K562 (cell line): ENCODE results near the gene NMNAT2. TPM values are rescaled to one million over a fixed set of nuclear protein-coding genes. Genes with fewer than 3 reads are reported as not detected.

Source experiments
- ATAC-seq: fragments of 200-7000 bp; cut with Tn5 transposase; 3 replicates; pipeline ENCODE4 v1.9.1; 2020; ENCODE audit warnings: moderate library complexity
- BruUV-seq: library from RNA; stranded (reverse); fragments of 400-500 nt; replicated peaks from 2 replicates; lab custom pipeline; 2021; lab: Mats Ljungman, UMichigan
- CTCF ChIA-PET: fragments of 300-600 bp; formaldehyde crosslinking; extraction: SDS; loops from one replicate; lab custom pipeline; 2021; ENCODE audit warnings: low intra/inter-chr PET ratio; lab: Yijun Ruan, JAX
- POLR2A ChIA-PET: fragments of 300-600, 350-650 bp; sonication (Branson Sonifier 250); formaldehyde crosslinking; extraction: SDS; loops from one replicate; lab custom pipeline; 2021; ENCODE audit warnings: antibody characterized with exemption, inconsistent platforms; lab: Yijun Ruan, JAX
- DNase-seq, 4 experiments: peaks; one replicate each; pipeline versions ENCODE4 v3.0.0 to v3.0.0-alpha.2; 2011 to 2018; ENCODE audit warnings: low spot score in 3 of 4, mixed read lengths in 3 of 4; ENCODE audit errors: extremely low read depth in 1 of 4
- FAIRE-seq: peaks from 2 replicates; lab custom pipeline; 2011; peaks lifted over from hg19 to GRCh38; lab: Jason Lieb, UNC
- H2AFZ ChIP-seq: 2 replicates; pipeline ENCODE4 v1.6.0; 2011; ENCODE audit warnings: low read depth, low read length, control low read depth, inconsistent platforms
- H3K27ac ChIP-seq: fragments of 200-600 bp; 3 replicates; pipeline ENCODE4 v1.8.0; 2011; ENCODE audit warnings: low read depth, mild to moderate bottlenecking, control low read depth, inconsistent platforms, low read length, moderate library complexity, mixed read lengths; ENCODE audit errors: extremely low read depth
- H3K27me3 ChIP-seq, 2 experiments: fragments of 300-600 bp in 1 of 2; 2 replicates in 1 of 2; 3 replicates in 1 of 2; pipeline versions ENCODE4 v1.6.0 to v1.8.0; 2011; ENCODE audit warnings: inconsistent platforms in 2 of 2, low read length in 2 of 2, mild to moderate bottlenecking in 1 of 2, mixed read lengths in 1 of 2, moderate library complexity in 1 of 2; ENCODE audit not compliant: control insufficient read depth in 2 of 2, insufficient read depth in 2 of 2
- H3K36me3 ChIP-seq: fragments of 300-600 bp; 3 replicates; pipeline ENCODE4 v1.8.0; 2011; ENCODE audit warnings: mild to moderate bottlenecking, low read length, inconsistent platforms; ENCODE audit not compliant: control insufficient read depth, insufficient read depth
- H3K4me1 ChIP-seq, 2 experiments: fragments of 200-600 bp in 1 of 2; replicated peaks in 1 of 2; 2 replicates in 1 of 2; 3 replicates in 1 of 2; pipeline versions ENCODE4 v1.5.1 to v1.8.0; 2011; ENCODE audit warnings: inconsistent platforms in 2 of 2, low read length in 2 of 2, mild to moderate bottlenecking in 1 of 2, mixed read lengths in 1 of 2, moderate library complexity in 1 of 2; ENCODE audit not compliant: control insufficient read depth in 2 of 2, insufficient read depth in 2 of 2
- H3K4me2 ChIP-seq: 2 replicates; pipeline ENCODE4 v1.6.1; 2011; ENCODE audit warnings: low read length, control low read depth, inconsistent platforms, mixed read lengths; ENCODE audit not compliant: insufficient read depth
- H3K4me3 ChIP-seq: fragments of 200-600 bp; sonication (generic), shearing (Covaris generic); 2 replicates; pipeline ENCODE4 v1.5.1; 2016; ENCODE audit warnings: control low read depth, inconsistent platforms
- H3K79me2 ChIP-seq: fragments of 200-600 bp; 3 replicates; pipeline ENCODE4 v1.8.0; 2011; ENCODE audit warnings: low read length, inconsistent platforms; ENCODE audit not compliant: control insufficient read depth, insufficient read depth
- H3K9ac ChIP-seq, 2 experiments: 2 replicates each; pipeline versions ENCODE4 v1.6.0 to v1.6.1; 2011; ENCODE audit warnings: low read depth in 2 of 2, low read length in 2 of 2, control low read depth in 1 of 2, inconsistent platforms in 1 of 2, mild to moderate bottlenecking in 1 of 2, mixed read lengths in 1 of 2; ENCODE audit not compliant: insufficient read depth in 1 of 2
- H3K9me1 ChIP-seq: one replicate; pipeline ENCODE4 v1.6.0; 2011; ENCODE audit warnings: inconsistent platforms, mild to moderate bottlenecking, low read length, moderate library complexity; ENCODE audit not compliant: control insufficient read depth, insufficient read depth
- H3K9me3 ChIP-seq: replicated peaks from 2 replicates; pipeline ENCODE4 v1.5.1; 2011; ENCODE audit warnings: low read depth, low read length, inconsistent platforms; ENCODE audit not compliant: control insufficient read depth, insufficient read depth
- H4K20me1 ChIP-seq: replicated peaks from 2 replicates; pipeline ENCODE4 v1.6.1; 2011; ENCODE audit warnings: low read length, inconsistent platforms, mixed read lengths; ENCODE audit not compliant: control insufficient read depth, insufficient read depth
- BCOR ChIP-seq: fragments of 450-650 bp; IDR thresholded peaks from 2 replicates; pipeline ENCODE4 v1.6.1; 2016
- CAMTA2 ChIP-seq: fragments of 250-450 bp; sonication (Bioruptor Pico); conservative IDR thresholded peaks from 2 replicates; pipeline ENCODE4 v1.5.1; 2022
- CREM ChIP-seq: IDR thresholded peaks from 2 replicates; pipeline ENCODE4 v1.6.1; 2014; ENCODE audit warnings: antibody characterized with exemption, low read depth
- KLF13 ChIP-seq: fragments of 450-650 bp; IDR thresholded peaks from 2 replicates; pipeline ENCODE4 v1.6.1; 2016; ENCODE audit warnings: missing genetic modification characterization, low read depth, mild to moderate bottlenecking, missing compliant biosample characterization, moderate library complexity, borderline replicate concordance
- MCM2 ChIP-seq: fragments of 450-650 bp; IDR thresholded peaks from 2 replicates; pipeline ENCODE4 v1.6.1; 2017; ENCODE audit warnings: low read depth, mild to moderate bottlenecking
- MCM5 ChIP-seq: fragments of 450-650 bp; IDR thresholded peaks from 2 replicates; pipeline ENCODE4 v1.6.1; 2016; ENCODE audit warnings: low read depth
- MXI1 ChIP-seq: IDR thresholded peaks from 2 replicates; pipeline ENCODE4 v1.6.1; 2011; ENCODE audit warnings: low read depth, mild to moderate bottlenecking, improper control_type of control experiment, low read length
- SMARCC2 ChIP-seq: fragments of 450-650 bp; IDR thresholded peaks from 2 replicates; pipeline ENCODE4 v1.6.1; 2017; ENCODE audit warnings: antibody characterized with exemption, moderate library complexity, mild to moderate bottlenecking, low read depth
- TEAD2 ChIP-seq: fragments of 450-650 bp; IDR thresholded peaks from 2 replicates; pipeline ENCODE4 v1.6.1; 2016; ENCODE audit warnings: missing genetic modification characterization, control low read depth, missing compliant biosample characterization
- TFAM ChIP-seq: fragments of 250-450 bp; sonication (Bioruptor Pico); conservative IDR thresholded peaks from 2 replicates; pipeline ENCODE4 v1.5.0; 2021; ENCODE audit warnings: mild to moderate bottlenecking, moderate library complexity
- ZBTB8A ChIP-seq: fragments of 450-650 bp; IDR thresholded peaks from 2 replicates; pipeline ENCODE4 v1.6.1; 2018; ENCODE audit warnings: mild to moderate bottlenecking, moderate library complexity; ENCODE audit not compliant: partially characterized antibody
- WGBS: fragments of 100-300 bp; shearing (Covaris generic); methylation state at CpG from one replicate; pipeline ENCODE4 v1.1.6; 2016; ENCODE audit warnings: low coverage, mixed read lengths; ENCODE audit not compliant: insufficient coverage; ENCODE audit errors: missing lambda C conversion rate; 5-methylcytosine and 5-hydroxymethylcytosine counted together
- in situ Hi-C: fragments of 300-500 bp; cut with MboI; formaldehyde crosslinking; loops from 4 replicates; pipeline ENCODE4 v1.15.0; 2018; ENCODE audit warnings: inconsistent platforms, mixed read lengths
- intact Hi-C: fragments of 100-400 bp; cut with micrococcal nuclease; formaldehyde crosslinking; loops from 2 replicates; pipeline ENCODE4 v1.14.2; 2022
- polyA plus RNA-seq, 8 experiments: library from polyadenylated mRNA; depleted of rRNA in 4 of 8; stranded (reverse) in 5 of 8; unstranded in 3 of 8; fragments of >200 nt; fragmentation: Nextera tagmentation in 2 of 8; fragmentation: Illumina TruSeq in 1 of 8; extraction: Ambion mirVana in 2 of 8; extraction: Trizol in 1 of 8; gene quantifications; 2 replicates each; pipeline versions ENCODE4 v1.2.1 to v1.2.3, GENCODE V29; 2011 to 2014; ENCODE audit warnings: inconsistent platforms in 1 of 8, missing spikeins in 1 of 8
- total RNA-seq, 7 experiments: library from RNA; depleted of rRNA in 6 of 7; stranded (reverse); fragments of >200 nt in 6 of 7; fragmentation: Illumina TruSeq in 2 of 7; extraction: Trizol in 2 of 7; gene quantifications; 2 replicates each; pipeline versions ENCODE4 v1.2.1 to v1.2.3, GENCODE V29; 2011 to 2021; ENCODE audit warnings: low replicate concordance in 1 of 7
- TF ChIP-seq, protein P1 (sequence below): fragments of 250-450 bp; sonication (Bioruptor Pico); IDR thresholded peaks from 2 replicates; pipeline ENCODE4 v1.8.0; 2021; ENCODE audit warnings: mild to moderate bottlenecking, moderate library complexity
- TF ChIP-seq, protein P2 (sequence below): fragments of 250-450 bp; sonication (Bioruptor Pico); IDR thresholded peaks from 2 replicates; pipeline ENCODE4 v1.8.0; 2021; ENCODE audit warnings: moderate library complexity, mild to moderate bottlenecking, inconsistent platforms

NMNAT2 gene
- total and polyA plus RNA-seq, 9 of the 15 experiments (the other 6 are each of a cell fraction or from before 2014, with no cell fraction given) = not detected

DNA sequence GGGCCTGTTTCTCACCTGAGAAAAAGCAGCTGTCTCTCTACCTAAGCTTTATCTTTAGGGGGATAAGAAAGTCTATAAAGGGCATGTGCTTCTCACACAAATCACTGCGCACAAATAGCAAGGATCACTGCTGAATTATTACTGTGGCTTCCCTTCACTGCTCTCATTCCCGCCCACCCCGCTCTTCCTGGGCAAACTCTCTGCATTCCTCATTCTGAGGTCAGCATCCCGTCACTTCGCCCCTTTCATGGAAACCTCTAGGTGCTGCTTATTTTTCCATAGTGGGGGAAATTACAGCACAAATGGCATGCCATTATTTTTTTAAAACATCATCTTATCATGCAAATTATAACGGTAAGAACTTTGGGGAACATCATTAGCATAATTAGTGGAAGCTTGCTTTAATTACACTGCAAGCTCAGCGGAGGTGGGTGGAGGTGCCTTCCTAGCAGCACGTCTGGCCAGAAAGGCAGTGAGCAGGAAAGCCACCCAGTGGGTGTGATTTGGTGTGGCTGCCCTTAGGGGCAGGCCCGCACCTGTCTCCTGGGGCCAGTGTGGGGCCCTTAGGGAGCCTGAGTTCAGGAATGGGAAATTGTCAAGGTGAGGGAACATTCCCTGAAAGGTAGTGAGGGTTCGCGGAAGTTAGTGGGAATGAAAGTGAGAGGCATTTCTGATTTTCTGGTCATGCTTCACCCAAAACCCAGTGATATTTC is 126.2 kb downstream of the NMNAT2 start:
- 4% methylated on average over 11 of the region's 11 CpGs for WGBS
- peaks cover 25 to 48% of the 10 kb centered on the region in 2 experiments for H3K27me3 ChIP-seq
- H3K27ac ChIP-seq = no peak overlapping the region
- no peak overlapping the region for H2AFZ ChIP-seq
- CTCF ChIA-PET = no interaction called here
- no peak for ATAC-seq
- POLR2A ChIA-PET = interaction anchor here (0.6 to 0.7 kb wide), 2 partner anchors 540 to 863 kb away, joined by 3 read pairs; no protein-coding TSS in a partner anchor
- H3K9me3 ChIP-seq = no peaks in the 10 kb centered on the region
- in situ Hi-C loops = no loop called here
- no peak for FAIRE-seq
- BruUV-seq = no TSS peak
- intact Hi-C loops = no loop called here
- no peaks in the 10 kb centered on the region for H3K79me2 ChIP-seq
- H3K9ac ChIP-seq = no peak overlapping the region
- H3K4me1 ChIP-seq = no peaks in the 10 kb centered on the region
- no peak overlapping the region for H3K4me2 ChIP-seq
- H3K36me3 ChIP-seq = no peaks in the 10 kb centered on the region
- DNase-seq = no peak
- no peaks in the 10 kb centered on the region; the same call in 1 of the 2 replicates for H4K20me1 ChIP-seq
- no peak overlapping the region for H3K4me3 ChIP-seq
- H3K9me1 ChIP-seq = no peaks in the 10 kb centered on the region
- TF ChIP-seq KLF13 (tag) (no peak), MCM5 (no peak), TEAD2 (tag) (no peak), ZBTB8A (no peak)

DNA sequence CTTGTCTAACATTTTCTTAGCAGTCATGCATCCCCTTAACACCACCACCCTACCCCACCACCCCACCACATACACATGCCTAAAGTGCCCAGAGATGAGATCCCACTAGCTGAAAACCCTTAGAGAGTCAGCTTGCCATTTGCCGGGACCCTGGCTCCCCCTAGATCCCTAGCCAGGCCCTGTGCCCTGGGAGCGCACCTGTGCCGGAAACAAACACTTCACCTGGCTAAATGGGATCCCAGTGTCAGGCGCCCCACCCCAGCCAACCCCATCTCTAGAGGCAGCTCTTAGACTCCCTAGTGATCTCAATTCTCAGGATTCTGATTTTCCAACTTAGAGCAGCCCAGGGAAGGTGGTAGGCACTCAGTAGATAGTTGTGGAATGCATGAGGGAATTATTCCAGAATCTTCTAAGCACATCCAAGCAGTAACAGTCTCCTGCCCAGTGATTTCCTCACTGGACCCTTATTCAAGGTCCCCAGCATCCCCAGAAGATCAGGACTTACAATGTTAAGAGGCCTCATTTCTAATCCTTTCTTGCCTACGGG is 126.9 kb downstream of the NMNAT2 start:
- Histone ChIP-seq H4K20me1 (no peaks in the 10 kb centered on the region; the same call in 1 of the 2 replicates), H3K9me3 (no peaks in the 10 kb centered on the region), H3K79me2 (no peaks in the 10 kb centered on the region), H3K9me1 (no peaks in the 10 kb centered on the region), H3K36me3 (no peaks in the 10 kb centered on the region), H3K27ac (no peak overlapping the region), H3K4me1 (no peaks in the 10 kb centered on the region), H2AFZ (no peak overlapping the region), H3K9ac (no peak overlapping the region), H3K4me2 (no peak overlapping the region), H3K4me3 (no peak overlapping the region), H3K27me3 (peaks cover 23 to 52% of the 10 kb centered on the region in 2 experiments)
- no peak for FAIRE-seq
- no peak for ATAC-seq
- WGBS = 6% methylated on average over 5 of the region's 5 CpGs
- CTCF ChIA-PET = no interaction called here
- no TSS peak for BruUV-seq
- in situ Hi-C loops = no loop called here
- POLR2A ChIA-PET = interaction anchor here (0.6 to 0.7 kb wide), 2 partner anchors 541 to 864 kb away, joined by 3 read pairs; no protein-coding TSS in a partner anchor
- no peak for DNase-seq
- intact Hi-C loops = no loop called here
- no peak for TF ChIP-seq BCOR
- TF ChIP-seq MXI1 = no peak
- TF ChIP-seq CREM = no peak
- no peak for TF ChIP-seq TFAM (CRISPR knock-in tag)
- TF ChIP-seq, protein P1, sequence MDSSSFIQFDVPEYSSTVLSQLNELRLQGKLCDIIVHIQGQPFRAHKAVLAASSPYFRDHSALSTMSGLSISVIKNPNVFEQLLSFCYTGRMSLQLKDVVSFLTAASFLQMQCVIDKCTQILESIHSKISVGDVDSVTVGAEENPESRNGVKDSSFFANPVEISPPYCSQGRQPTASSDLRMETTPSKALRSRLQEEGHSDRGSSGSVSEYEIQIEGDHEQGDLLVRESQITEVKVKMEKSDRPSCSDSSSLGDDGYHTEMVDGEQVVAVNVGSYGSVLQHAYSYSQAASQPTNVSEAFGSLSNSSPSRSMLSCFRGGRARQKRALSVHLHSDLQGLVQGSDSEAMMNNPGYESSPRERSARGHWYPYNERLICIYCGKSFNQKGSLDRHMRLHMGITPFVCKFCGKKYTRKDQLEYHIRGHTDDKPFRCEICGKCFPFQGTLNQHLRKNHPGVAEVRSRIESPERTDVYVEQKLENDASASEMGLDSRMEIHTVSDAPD (CRISPR knock-in tag) = no peak
- no peak for TF ChIP-seq SMARCC2
- TF ChIP-seq, protein P2, sequence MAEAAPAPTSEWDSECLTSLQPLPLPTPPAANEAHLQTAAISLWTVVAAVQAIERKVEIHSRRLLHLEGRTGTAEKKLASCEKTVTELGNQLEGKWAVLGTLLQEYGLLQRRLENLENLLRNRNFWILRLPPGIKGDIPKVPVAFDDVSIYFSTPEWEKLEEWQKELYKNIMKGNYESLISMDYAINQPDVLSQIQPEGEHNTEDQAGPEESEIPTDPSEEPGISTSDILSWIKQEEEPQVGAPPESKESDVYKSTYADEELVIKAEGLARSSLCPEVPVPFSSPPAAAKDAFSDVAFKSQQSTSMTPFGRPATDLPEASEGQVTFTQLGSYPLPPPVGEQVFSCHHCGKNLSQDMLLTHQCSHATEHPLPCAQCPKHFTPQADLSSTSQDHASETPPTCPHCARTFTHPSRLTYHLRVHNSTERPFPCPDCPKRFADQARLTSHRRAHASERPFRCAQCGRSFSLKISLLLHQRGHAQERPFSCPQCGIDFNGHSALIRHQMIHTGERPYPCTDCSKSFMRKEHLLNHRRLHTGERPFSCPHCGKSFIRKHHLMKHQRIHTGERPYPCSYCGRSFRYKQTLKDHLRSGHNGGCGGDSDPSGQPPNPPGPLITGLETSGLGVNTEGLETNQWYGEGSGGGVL (CRISPR knock-in tag) = no peak
- no peak for TF ChIP-seq MCM2
- no peak for TF ChIP-seq CAMTA2
